T-helper 22 cell (primary cell): ENCODE measurements around the gene FANCM.

ENCODE experiments used
- DNase-seq: peaks from one replicate; pipeline ENCODE4 v3.0.0-alpha.2; 2020; ENCODE audit warnings: low read depth

Gene FANCM

DNA sequence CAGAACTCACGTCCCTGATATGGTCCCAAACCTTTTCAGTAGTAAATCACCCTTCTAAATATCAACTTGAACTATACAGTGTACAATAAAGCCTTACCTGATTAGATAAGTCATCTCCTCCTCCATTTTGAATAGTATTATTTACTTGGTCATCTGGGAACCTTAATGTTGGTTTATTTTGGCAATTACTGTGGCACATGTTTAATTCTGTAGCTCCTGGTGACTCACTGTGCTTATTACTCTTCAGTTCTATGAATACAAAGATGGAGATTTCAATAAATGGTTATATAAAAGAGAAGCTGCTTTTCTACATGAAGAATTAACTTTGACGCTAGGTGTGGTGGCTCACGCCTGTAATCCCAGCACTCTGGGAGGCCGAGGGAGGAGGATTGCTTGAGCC is 91.8 kb downstream of the FANCM start:
- no peak for DNase-seq

- no peak for DNase-seq
Measured at GRCh38 chr14:45238988-45239387, 103.3 kb downstream of the FANCM start.

DNA sequence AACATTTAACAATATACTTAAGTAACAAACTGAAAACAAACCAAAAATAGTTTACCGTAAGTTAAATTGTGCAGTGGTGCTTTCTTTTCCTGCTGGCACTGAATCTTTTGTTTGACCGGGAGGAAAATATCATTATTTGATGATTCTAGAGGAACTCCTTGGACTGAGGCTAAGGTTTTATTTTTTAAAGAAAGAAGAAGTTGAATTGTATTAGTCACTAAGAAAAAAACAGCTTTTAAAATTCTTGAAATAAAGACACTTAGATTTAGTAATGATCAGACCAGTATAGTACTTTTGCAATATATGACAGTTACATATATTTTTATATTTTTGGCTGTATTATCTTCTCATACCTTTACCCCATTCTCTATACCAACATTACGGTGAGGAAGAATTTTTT is 107.0 kb downstream of the FANCM start:
- DNase-seq, result no peak

DNA sequence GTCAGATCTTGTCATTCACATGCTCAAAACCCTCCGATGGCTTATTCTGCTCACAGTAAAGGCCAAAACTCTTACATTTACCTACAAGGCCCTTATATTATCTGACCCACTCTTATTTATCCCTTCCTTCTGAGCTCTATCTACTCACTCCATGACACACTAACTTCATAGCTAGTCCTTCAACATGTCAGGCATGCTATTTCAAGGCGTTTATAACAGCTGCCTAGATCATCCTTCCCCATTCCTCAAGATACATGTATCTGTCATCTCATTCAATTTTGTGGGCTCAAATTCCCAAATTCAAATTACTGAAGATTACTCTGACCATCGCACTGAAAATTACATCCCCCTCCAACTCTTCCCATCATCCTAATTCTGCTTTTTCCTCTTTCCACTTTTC is 110.4 kb downstream of the FANCM start:
- DNase-seq, result no peak

GRCh38 chr14:45246691-45247090 is 111.0 kb downstream of the FANCM start:
- DNase-seq, result no peak

GRCh38 chr14:45247427-45247826 is 111.7 kb downstream of the FANCM start:
- no peak for DNase-seq

GRCh38 chr14:45249856-45250575 is 114.3 kb downstream of the FANCM start:
- no peak for DNase-seq
